Measurements from ENCODE around the gene SH3RF3.

- TF ChIP-seq CTCF (IDR thresholded peaks at IDR 0.05; ENCODE audit: low read depth, low read length): no peak
- no peak for TF ChIP-seq MAX (IDR thresholded peaks at IDR 0.05; ENCODE audit: low read depth, low read length)
Measured at GRCh38 chr2:109444916-109445315, 315.9 kb downstream of the SH3RF3 start.

Data from NB4 (cell line).